HG03460 (cell line): ENCODE measurements around the gene CKAP5.

Experiments used
- ATAC-seq: cut with Tn5 transposase; IDR thresholded peaks from one replicate; pipeline ENCODE4 v1.9.1; 2021; ENCODE audit not compliant: unreplicated experiment

CKAP5 gene

DNA sequence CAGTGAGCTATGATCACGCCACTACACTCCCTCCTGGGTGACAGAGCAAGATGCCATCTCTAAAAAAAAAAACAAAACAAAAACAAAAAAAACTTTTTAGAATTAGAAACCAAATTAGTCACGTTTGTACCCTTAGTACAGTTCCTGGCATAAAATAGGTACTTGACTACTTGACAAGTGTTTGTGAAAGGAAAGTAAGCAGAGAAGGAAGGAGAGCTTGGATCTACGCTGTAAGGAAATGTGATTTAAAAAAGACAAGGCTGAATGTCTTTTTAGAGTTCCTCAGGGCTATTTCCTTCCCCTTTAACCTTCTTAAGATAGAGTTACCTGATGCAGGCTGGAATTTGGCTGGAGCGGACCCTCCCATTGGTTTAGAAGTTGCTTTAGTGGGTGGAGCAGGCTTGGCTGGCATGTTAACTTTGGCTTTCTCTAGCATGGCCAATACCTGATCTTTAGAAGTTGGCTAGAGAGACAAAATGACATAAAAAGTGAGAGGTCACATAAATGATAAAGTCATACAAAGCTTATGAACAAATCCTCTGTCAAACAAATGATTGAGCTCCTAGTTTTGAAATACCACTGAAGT lies 76.4 kb downstream of the CKAP5 start:
- ATAC-seq: no peak

DNA sequence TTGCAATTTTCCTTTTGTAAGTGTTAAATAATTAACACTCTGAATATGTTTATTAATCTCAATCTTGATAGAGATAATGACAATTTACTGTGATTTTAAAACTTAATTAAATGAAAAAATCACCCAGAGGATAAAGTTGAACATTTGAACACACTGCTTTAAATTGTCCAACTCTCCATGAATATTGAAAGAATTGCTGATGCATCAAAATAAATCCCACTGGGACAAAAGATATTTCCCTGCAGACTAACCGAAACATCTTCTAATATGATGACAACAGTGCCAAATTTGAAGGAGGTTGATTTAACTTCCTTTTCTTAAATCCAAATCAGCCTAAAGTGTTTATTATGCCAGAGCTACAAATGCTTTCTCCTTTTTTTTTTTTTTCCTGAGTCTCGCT lies 79.4 kb downstream of the CKAP5 start:
- no peak for ATAC-seq

GRCh38 chr11:46762248-46762647 lies 83.8 kb downstream of the CKAP5 start:
- ATAC-seq: no peak

GRCh38 chr11:46761807-46762206 lies 84.3 kb downstream of the CKAP5 start:
- ATAC-seq: no peak

- no peak for ATAC-seq
Measured at GRCh38 chr11:46760429-46761128, 85.5 kb downstream of the CKAP5 start.

GRCh38 chr11:46759196-46759595 lies 86.9 kb downstream of the CKAP5 start:
- ATAC-seq: no peak

DNA sequence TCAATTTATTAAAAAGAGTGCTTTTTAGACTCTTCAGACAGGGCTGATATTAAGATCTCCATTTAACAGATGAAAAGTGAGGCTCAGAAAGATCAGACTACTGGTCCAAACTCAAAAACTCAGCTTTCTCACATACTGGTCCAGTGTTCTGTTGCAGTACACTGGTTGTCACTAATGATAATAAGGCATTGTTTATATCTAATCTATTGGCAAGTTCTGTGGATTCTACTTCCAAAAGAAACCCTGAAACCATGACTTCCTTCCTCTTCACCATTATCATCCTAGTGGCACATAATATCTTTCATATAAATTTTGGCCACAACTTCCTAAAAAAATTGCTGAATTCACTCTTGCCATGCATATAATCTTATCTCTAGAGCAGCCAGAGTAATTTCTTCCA lies 90.1 kb downstream of the CKAP5 start:
- no peak for ATAC-seq

GRCh38 chr11:46747150-46747549 lies 98.9 kb downstream of the CKAP5 start:
- ATAC-seq: no peak

DNA sequence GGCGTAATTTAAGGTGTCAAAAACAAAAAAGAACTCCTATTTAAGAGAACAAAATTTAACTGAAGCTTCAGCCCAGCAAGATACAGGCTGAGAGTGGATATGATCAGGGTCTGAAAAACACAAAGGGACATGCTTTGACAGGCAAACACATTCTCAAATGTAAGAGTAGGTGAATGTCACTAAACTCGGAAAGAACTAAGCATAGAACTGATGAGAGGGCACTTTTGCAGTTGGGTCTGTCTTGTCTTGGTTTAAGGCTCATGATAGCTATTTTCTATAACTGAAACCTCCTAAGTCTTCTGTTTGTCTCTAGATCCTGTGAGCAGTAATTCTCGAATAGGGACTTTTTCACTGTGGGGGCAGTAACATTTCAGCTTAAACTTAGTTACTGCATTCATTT lies 100.1 kb downstream of the CKAP5 start:
- no peak for ATAC-seq

DNA sequence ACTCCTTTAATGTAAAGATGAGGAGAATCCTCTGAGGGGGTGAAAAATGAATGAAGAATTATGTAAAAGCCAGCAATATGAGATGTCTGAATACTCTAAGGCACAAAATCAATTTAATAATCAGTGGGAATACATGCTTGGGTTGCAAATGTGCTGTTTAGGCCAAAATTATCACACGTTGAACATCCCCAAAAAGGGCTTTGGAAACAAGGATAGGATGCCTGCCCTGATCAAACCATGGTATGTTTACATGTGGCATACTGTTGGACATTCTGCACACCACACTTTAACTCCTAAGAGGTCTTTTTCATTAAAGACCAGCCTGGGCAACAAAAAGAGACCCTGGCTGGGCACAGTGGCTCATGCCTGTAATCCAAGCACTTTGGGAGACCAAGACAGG lies 100.8 kb downstream of the CKAP5 start:
- no peak for ATAC-seq

- ATAC-seq: no peak
Measured at GRCh38 chr11:46743693-46744339, 102.3 kb downstream of the CKAP5 start.

- no peak for ATAC-seq
Measured at GRCh38 chr11:46743043-46743442, 103.0 kb downstream of the CKAP5 start.

DNA sequence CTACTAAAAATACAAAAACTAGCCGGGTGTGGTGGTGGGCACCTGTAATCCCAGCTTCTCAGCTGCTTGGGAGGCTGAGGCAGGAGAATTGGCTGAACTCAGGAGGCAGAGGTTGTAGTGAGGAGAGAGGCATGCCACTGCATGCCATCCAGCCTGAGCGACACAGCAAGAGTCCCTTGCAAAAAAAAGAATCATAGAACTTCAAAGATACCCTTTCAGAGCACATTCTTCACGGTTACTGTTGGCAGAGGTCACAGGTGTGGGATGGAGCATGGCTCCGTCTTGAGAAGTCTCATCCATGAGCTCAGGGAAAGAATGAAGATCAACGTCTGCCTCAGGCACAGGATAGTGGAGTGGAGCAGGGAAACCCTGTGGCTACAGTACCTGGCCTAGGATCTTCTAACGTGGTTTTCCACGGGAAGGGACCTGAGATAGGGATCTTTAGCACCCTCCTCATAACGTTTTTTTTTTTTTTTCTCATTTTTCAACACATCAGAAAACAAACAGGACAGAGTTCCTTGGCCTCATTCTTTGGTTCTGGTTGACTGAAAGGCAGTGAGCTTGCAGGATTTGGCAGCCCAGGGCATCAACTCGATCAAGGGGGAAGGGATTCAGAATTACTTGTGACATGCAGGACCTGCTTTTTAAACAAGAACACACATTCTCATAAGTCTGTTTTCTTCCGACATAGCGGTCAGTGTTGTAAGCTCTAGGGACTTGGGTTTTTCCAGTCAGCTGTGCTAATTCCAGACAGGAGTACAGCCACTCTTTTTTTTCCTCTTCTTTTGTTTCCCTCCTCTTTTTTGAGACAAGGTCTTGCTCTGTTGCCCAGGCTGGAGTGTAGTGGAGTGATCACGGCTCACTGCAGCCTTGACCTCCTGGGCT lies 104.2 kb downstream of the CKAP5 start:
- ATAC-seq: no peak

- ATAC-seq: no peak
Measured at GRCh38 chr11:46738887-46739286, 107.2 kb downstream of the CKAP5 start.

DNA sequence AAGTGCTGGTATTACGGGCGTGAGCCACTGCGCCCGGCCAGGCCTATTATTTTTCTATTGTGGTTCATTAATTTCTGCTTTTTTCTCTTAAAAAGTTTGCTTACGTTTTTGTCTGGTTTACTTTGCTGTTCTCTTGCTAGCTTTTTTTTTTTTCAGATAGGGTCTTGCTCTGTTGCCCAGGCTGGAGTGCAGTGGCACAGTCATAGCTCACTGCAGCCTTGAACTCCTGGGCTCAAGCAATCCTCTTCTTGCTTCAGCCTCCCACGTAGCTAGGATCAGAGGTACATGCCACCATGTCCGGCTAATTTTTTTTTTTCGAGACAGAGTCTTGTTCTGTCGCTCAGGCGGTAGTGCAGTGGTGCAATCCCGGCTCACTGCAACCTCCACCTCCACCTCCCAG lies 108.4 kb downstream of the CKAP5 start:
- ATAC-seq: no peak

- no peak for ATAC-seq
Measured at GRCh38 chr11:46736615-46737014, 109.5 kb downstream of the CKAP5 start.

- no peak for ATAC-seq
Measured at GRCh38 chr11:46736146-46736545, 109.9 kb downstream of the CKAP5 start.

DNA sequence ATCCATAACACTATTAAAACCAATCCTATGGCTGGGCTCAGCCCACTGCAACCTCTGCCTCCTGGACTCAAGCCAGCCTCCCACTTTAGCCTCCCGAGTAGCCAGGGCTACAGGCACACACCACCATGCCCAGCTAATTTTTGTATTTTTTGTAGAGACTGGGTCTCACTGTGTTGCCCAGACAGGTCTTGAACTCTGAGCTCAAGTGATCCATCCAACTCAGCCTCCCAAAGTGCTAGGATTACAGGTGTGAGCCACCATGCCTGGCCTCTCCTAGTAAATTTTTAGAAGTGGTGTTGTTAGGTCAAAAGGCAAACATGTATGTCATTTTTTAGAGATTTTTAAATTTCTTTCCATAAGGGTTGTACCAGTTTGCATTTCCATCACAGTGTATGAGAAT lies 112.8 kb downstream of the CKAP5 start:
- no peak for ATAC-seq

DNA sequence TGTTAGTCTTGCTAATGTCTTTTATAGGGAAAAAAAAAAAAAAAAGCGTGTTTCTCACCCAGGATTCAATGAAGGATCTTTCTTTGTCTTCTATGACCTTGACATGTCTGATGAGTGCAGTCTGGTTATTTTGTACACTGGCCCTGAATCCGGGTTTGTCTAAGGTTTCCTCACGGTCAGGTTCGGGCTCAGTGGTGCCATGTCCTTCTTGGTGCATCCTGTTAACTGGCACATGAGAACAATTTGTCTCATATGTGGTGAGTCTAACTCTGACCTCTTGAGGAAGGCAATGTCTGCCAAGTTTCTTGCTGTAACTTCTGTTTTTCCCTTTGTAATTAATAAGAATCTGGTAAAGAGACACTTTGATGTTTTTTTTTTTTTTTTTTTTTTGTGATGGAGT lies 114.5 kb downstream of the CKAP5 start:
- ATAC-seq: no peak

- ATAC-seq: no peak
Measured at GRCh38 chr11:46729110-46730027, 116.7 kb downstream of the CKAP5 start.

- ATAC-seq: no peak
Measured at GRCh38 chr11:46728659-46729040, 117.4 kb downstream of the CKAP5 start.
